Hepatocyte (in vitro differentiated cells): Measurements from ENCODE around the gene CXCR2.

ENCODE experiments used
- EZH2 ChIP-seq: fragments of 200-600 bp; sonication (generic); IDR thresholded peaks from 2 replicates; pipeline ENCODE4 v1.6.1; 2016; ENCODE audit warnings: antibody characterized with exemption, mild to moderate bottlenecking, borderline replicate concordance
- EZH2phosphoT487 ChIP-seq: fragments of 200-600 bp; sonication (generic); IDR thresholded peaks from one replicate; pipeline ENCODE4 v1.6.1; 2018; ENCODE audit warnings: antibody characterized with exemption, mild to moderate bottlenecking, low read depth, moderate library complexity; ENCODE audit not compliant: unreplicated experiment, severe bottlenecking
- TF ChIP-seq, protein P1 (sequence below): fragments of 200-600 bp; sonication (generic); IDR thresholded peaks from 2 replicates; pipeline ENCODE4 v1.5.1; 2016; ENCODE audit warnings: antibody characterized with exemption, mild to moderate bottlenecking; ENCODE audit not compliant: poor library complexity

GRCh38 chr2:218082586-218083351 is 43.1 kb upstream of the CXCR2 start:
- TF ChIP-seq EZH2 (no peak), EZH2phosphoT487 (no peak)
- TF ChIP-seq, protein P1, sequence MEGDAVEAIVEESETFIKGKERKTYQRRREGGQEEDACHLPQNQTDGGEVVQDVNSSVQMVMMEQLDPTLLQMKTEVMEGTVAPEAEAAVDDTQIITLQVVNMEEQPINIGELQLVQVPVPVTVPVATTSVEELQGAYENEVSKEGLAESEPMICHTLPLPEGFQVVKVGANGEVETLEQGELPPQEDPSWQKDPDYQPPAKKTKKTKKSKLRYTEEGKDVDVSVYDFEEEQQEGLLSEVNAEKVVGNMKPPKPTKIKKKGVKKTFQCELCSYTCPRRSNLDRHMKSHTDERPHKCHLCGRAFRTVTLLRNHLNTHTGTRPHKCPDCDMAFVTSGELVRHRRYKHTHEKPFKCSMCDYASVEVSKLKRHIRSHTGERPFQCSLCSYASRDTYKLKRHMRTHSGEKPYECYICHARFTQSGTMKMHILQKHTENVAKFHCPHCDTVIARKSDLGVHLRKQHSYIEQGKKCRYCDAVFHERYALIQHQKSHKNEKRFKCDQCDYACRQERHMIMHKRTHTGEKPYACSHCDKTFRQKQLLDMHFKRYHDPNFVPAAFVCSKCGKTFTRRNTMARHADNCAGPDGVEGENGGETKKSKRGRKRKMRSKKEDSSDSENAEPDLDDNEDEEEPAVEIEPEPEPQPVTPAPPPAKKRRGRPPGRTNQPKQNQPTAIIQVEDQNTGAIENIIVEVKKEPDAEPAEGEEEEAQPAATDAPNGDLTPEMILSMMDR: no peak
